A673 (cell line): Measurements from ENCODE around the gene DSCAML1. TPM values are rescaled to one million over a fixed set of nuclear protein-coding genes. Genes with fewer than 3 reads are reported as not detected.

Experiments used
- BruUV-seq: library from RNA; stranded (reverse); fragments of 400-500 nt; replicated peaks from 2 replicates; lab custom pipeline; 2021; lab: Mats Ljungman, UMichigan
- CTCF ChIA-PET: fragments of 300-600 bp; sonication (Branson Sonifier 250); formaldehyde crosslinking; loops from one replicate; lab custom pipeline; 2022; ENCODE audit warnings: antibody characterized with exemption; lab: Charles Lee
- POLR2A ChIA-PET: fragments of 300-600 bp; sonication (Branson Sonifier 250); formaldehyde crosslinking; loops from one replicate; lab custom pipeline; 2022; ENCODE audit warnings: antibody characterized with exemption; ENCODE audit not compliant: low non-redundant PET; lab: Charles Lee
- DNase-seq: peaks from one replicate; pipeline ENCODE4 v3.0.0-alpha.2; 2015; ENCODE audit warnings: low spot score
- H3K27ac ChIP-seq: fragments of 200-600 bp; sonication (generic); 2 replicates; pipeline ENCODE4 v1.5.1; 2016; ENCODE audit warnings: mixed run types, low read depth, mild to moderate bottlenecking, mixed read lengths, antibody characterized with exemption, low read length; ENCODE audit not compliant: poor library complexity, severe bottlenecking
- H3K27me3 ChIP-seq: fragments of 200-600 bp; sonication (generic); replicated peaks from 2 replicates; pipeline ENCODE4 v1.6.1; 2017; ENCODE audit warnings: mixed run types, low read depth, mild to moderate bottlenecking, mixed read lengths, antibody characterized with exemption, low read length; ENCODE audit not compliant: insufficient read depth, poor library complexity
- H3K36me3 ChIP-seq: fragments of 200-600 bp; sonication (generic); 2 replicates; pipeline ENCODE4 v1.6.1; 2016; ENCODE audit warnings: mixed run types, mild to moderate bottlenecking, mixed read lengths, antibody characterized with exemption, low read length; ENCODE audit not compliant: insufficient read depth, poor library complexity, severe bottlenecking
- H3K4me1 ChIP-seq: fragments of 200-600 bp; sonication (generic); 2 replicates; pipeline ENCODE4 v1.6.1; 2017; ENCODE audit warnings: mixed run types, mild to moderate bottlenecking, mixed read lengths, antibody characterized with exemption, low read length; ENCODE audit not compliant: insufficient read depth, poor library complexity, severe bottlenecking
- H3K4me3 ChIP-seq: fragments of 200-600 bp; sonication (generic); 2 replicates; pipeline ENCODE4 v1.5.1; 2016; ENCODE audit warnings: low read depth, mixed run types, mild to moderate bottlenecking, mixed read lengths, low read length; ENCODE audit not compliant: poor library complexity, severe bottlenecking
- H3K9me3 ChIP-seq: fragments of 200-600 bp; sonication (generic); 2 replicates; pipeline ENCODE4 v1.6.1; 2016; ENCODE audit warnings: mixed run types, low read depth, mild to moderate bottlenecking, mixed read lengths, antibody characterized with exemption, low read length; ENCODE audit not compliant: poor library complexity, severe bottlenecking
- CTCF ChIP-seq: fragments of 300-800, 200-600 bp; sonication (generic); conservative IDR thresholded peaks from 2 replicates; pipeline ENCODE4 v1.5.1; 2017; ENCODE audit warnings: low read depth, mild to moderate bottlenecking, antibody characterized with exemption, low read length, moderate library complexity, mixed read lengths
- EZH2 ChIP-seq: fragments of 200-600 bp; sonication (generic); IDR thresholded peaks from 2 replicates; pipeline ENCODE4 v1.6.1; 2017; ENCODE audit warnings: borderline replicate concordance, low read depth, mild to moderate bottlenecking, mixed read lengths, antibody characterized with exemption, low read length; ENCODE audit not compliant: poor library complexity, severe bottlenecking
- intact Hi-C: fragments of 100-400 bp; cut with micrococcal nuclease; formaldehyde crosslinking; loops from one replicate; pipeline ENCODE4 v1.10.0; 2022; ENCODE audit not compliant: unreplicated experiment
- total RNA-seq: library from RNA; stranded (reverse); gene quantifications from 2 replicates; pipeline ENCODE4 v1.2.3, GENCODE V29; 2021

Gene DSCAML1
- total RNA-seq, 1 experiment from 2014 or later: not detected

- peaks cover 6% of the 10 kb centered on the region for H3K4me1 ChIP-seq
- no peaks in the 10 kb centered on the region for H3K36me3 ChIP-seq
- ChIA-PET CTCF (no interaction called here), POLR2A (no interaction called here)
- H3K27ac ChIP-seq: no peak overlapping the region
- intact Hi-C loops: no loop called here
- H3K4me3 ChIP-seq: no peak overlapping the region
- DNase-seq: no peak
- BruUV-seq: no TSS peak
- H3K9me3 ChIP-seq: no peaks in the 10 kb centered on the region
- TF ChIP-seq CTCF: no peak
- no peak for TF ChIP-seq EZH2
- H3K27me3 ChIP-seq: peaks cover 5% of the 10 kb centered on the region
Observed at GRCh38 chr11:117565709-117566108, 231.3 kb downstream of the DSCAML1 start.

- peaks cover 3% of the 10 kb centered on the region for H3K27me3 ChIP-seq
- peaks cover 9% of the 10 kb centered on the region for H3K4me1 ChIP-seq
- no peak overlapping the region for H3K27ac ChIP-seq
- H3K4me3 ChIP-seq: no peak overlapping the region
- ChIA-PET CTCF (no interaction called here), POLR2A (no interaction called here)
- TF ChIP-seq EZH2 (no peak), CTCF (no peak)
- intact Hi-C loops: no loop called here
- H3K36me3 ChIP-seq: no peaks in the 10 kb centered on the region
- no peak for DNase-seq
- BruUV-seq: no TSS peak
- no peaks in the 10 kb centered on the region for H3K9me3 ChIP-seq
Observed at GRCh38 chr11:117564321-117564720, 232.7 kb downstream of the DSCAML1 start.

GRCh38 chr11:117563556-117563955, 233.5 kb downstream of the DSCAML1 start:
- Histone ChIP-seq H3K4me1 (peaks cover 9% of the 10 kb centered on the region), H3K36me3 (no peaks in the 10 kb centered on the region), H3K9me3 (no peaks in the 10 kb centered on the region), H3K27me3 (peaks cover 4% of the 10 kb centered on the region), H3K4me3 (no peak overlapping the region), H3K27ac (no peak overlapping the region)
- BruUV-seq: no TSS peak
- CTCF ChIA-PET: no interaction called here
- intact Hi-C loops: no loop called here
- TF ChIP-seq EZH2 (no peak), CTCF (no peak)
- no peak for DNase-seq
- POLR2A ChIA-PET: no interaction called here
